SU-DHL-6 (cell line): ENCODE results near the gene VAMP3.

Source experiments
- H2AFZ ChIP-seq: fragments of 200-600 bp; sonication (generic); 2 replicates; pipeline ENCODE4 v1.6.1; 2014; ENCODE audit warnings: low read depth, mild to moderate bottlenecking, moderate library complexity, mixed read lengths, antibody characterized with exemption, low read length; ENCODE audit not compliant: severe bottlenecking
- H3F3A ChIP-seq: fragments of 200-600 bp; shearing (Covaris generic); 2 replicates; pipeline ENCODE4 v1.6.0; 2016; ENCODE audit warnings: antibody characterized with exemption, mild to moderate bottlenecking; ENCODE audit not compliant: insufficient read depth
- H3K27ac ChIP-seq: fragments of 200-600 bp; sonication (generic); 2 replicates; pipeline ENCODE4 v1.5.1; 2016; ENCODE audit warnings: low read depth, mild to moderate bottlenecking, low read length, moderate library complexity, mixed read lengths
- H3K27me3 ChIP-seq: fragments of 200-600 bp; sonication (generic), shearing (Covaris generic); 2 replicates; pipeline ENCODE4 v1.6.0; 2014; ENCODE audit warnings: mild to moderate bottlenecking, low read length
- H3K36me3 ChIP-seq: fragments of 200-600 bp; sonication (generic); 2 replicates; pipeline ENCODE4 v1.6.1; 2014; ENCODE audit warnings: mild to moderate bottlenecking, low read length, mixed read lengths
- H3K4me2 ChIP-seq: fragments of 300-600, 200-600 bp; shearing (Covaris generic), sonication (generic); 2 replicates; pipeline ENCODE4 v1.6.0; 2014; ENCODE audit warnings: low read length, low read depth, mild to moderate bottlenecking; ENCODE audit not compliant: poor library complexity, severe bottlenecking
- H3K4me3 ChIP-seq: fragments of 200-600 bp; sonication (generic); 2 replicates; pipeline ENCODE4 v1.5.1; 2014; ENCODE audit warnings: antibody characterized with exemption, low read length, mild to moderate bottlenecking, mixed read lengths; ENCODE audit not compliant: insufficient read depth, poor library complexity, severe bottlenecking
- H3K79me2 ChIP-seq: fragments of 200-600 bp; sonication (generic); 2 replicates; pipeline ENCODE4 v1.6.1; 2014; ENCODE audit warnings: mild to moderate bottlenecking, low read length, moderate library complexity; ENCODE audit not compliant: insufficient read depth
- H3K9ac ChIP-seq: fragments of 200-600 bp; sonication (generic); 2 replicates; pipeline ENCODE4 v1.7.0; 2014; ENCODE audit warnings: mild to moderate bottlenecking, low read length
- H3K9me2 ChIP-seq: fragments of 200-600 bp; sonication (generic); replicated peaks from 2 replicates; pipeline ENCODE4 v1.6.1; 2014; ENCODE audit warnings: low read length; ENCODE audit not compliant: insufficient read depth
- H3K9me3 ChIP-seq: fragments of 200-600 bp; sonication (generic); 2 replicates; pipeline ENCODE4 v1.6.1; 2014; ENCODE audit warnings: low read length, mixed read lengths; ENCODE audit not compliant: insufficient read depth
- H4K20me1 ChIP-seq: fragments of 200-600 bp; sonication (generic); 2 replicates; pipeline ENCODE4 v1.6.1; 2014; ENCODE audit warnings: low read depth, mild to moderate bottlenecking, antibody characterized with exemption, low read length, moderate library complexity, mixed read lengths
- EZH2phosphoT487 ChIP-seq: fragments of 200-600 bp; sonication (generic), shearing (Covaris generic); conservative IDR thresholded peaks from 2 replicates; pipeline ENCODE4 v1.6.1; 2018; ENCODE audit warnings: mild to moderate bottlenecking, antibody characterized with exemption, low read length, moderate library complexity, mixed read lengths
- TF ChIP-seq, protein P1 (sequence below): fragments of 200-600 bp; sonication (generic); IDR thresholded peaks from one replicate; pipeline ENCODE4 v1.5.1; 2017; ENCODE audit warnings: antibody characterized with exemption, mild to moderate bottlenecking, low read length, moderate library complexity; ENCODE audit not compliant: insufficient read depth, poor library complexity, severe bottlenecking

Gene VAMP3

GRCh38 chr1:7744882-7745281 is 26.2 kb upstream of the VAMP3 start:
- H2AFZ ChIP-seq = no peak overlapping the region
- H3K9me2 ChIP-seq = no peaks in the 10 kb centered on the region
- no peak overlapping the region for H3K27ac ChIP-seq
- no peak overlapping the region for H3K4me3 ChIP-seq
- H4K20me1 ChIP-seq = no peaks in the 10 kb centered on the region
- H3F3A ChIP-seq = no peaks in the 10 kb centered on the region
- H3K36me3 ChIP-seq = no peaks in the 10 kb centered on the region
- no peak overlapping the region for H3K4me2 ChIP-seq
- H3K9me3 ChIP-seq = no peaks in the 10 kb centered on the region
- no peak overlapping the region for H3K9ac ChIP-seq
- no peaks in the 10 kb centered on the region for H3K79me2 ChIP-seq
- TF ChIP-seq, protein P1, sequence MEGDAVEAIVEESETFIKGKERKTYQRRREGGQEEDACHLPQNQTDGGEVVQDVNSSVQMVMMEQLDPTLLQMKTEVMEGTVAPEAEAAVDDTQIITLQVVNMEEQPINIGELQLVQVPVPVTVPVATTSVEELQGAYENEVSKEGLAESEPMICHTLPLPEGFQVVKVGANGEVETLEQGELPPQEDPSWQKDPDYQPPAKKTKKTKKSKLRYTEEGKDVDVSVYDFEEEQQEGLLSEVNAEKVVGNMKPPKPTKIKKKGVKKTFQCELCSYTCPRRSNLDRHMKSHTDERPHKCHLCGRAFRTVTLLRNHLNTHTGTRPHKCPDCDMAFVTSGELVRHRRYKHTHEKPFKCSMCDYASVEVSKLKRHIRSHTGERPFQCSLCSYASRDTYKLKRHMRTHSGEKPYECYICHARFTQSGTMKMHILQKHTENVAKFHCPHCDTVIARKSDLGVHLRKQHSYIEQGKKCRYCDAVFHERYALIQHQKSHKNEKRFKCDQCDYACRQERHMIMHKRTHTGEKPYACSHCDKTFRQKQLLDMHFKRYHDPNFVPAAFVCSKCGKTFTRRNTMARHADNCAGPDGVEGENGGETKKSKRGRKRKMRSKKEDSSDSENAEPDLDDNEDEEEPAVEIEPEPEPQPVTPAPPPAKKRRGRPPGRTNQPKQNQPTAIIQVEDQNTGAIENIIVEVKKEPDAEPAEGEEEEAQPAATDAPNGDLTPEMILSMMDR = no peak
- no peak for TF ChIP-seq EZH2phosphoT487
- no peaks in the 10 kb centered on the region for H3K27me3 ChIP-seq

DNA sequence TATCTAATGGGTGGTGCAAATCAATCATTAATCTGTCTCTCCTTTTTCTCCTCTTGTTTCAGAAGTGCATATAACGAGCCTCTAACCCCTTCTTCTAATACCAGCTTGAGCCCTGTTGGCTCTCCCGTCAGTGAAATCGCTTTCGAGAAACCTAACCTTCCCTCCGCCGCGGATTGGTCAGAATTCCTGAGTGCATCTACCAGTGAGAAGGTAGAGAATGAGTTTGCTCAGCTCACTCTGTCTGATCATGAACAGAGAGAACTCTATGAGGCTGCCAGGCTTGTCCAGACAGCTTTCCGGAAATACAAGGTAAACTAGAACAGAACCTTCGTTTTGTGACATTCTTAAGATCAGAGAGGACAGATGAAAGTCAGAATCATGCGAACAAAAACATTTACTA is 25.3 kb upstream of the VAMP3 start:
- H4K20me1 ChIP-seq = no peaks in the 10 kb centered on the region
- H3K27ac ChIP-seq = no peak overlapping the region
- TF ChIP-seq, protein P1 = no peak
- no peak for TF ChIP-seq EZH2phosphoT487
- H3F3A ChIP-seq = no peaks in the 10 kb centered on the region
- no peak overlapping the region for H2AFZ ChIP-seq
- H3K4me3 ChIP-seq = no peak overlapping the region
- no peaks in the 10 kb centered on the region for H3K9me2 ChIP-seq
- H3K4me2 ChIP-seq = no peak overlapping the region
- H3K9me3 ChIP-seq = no peaks in the 10 kb centered on the region
- H3K9ac ChIP-seq = no peak overlapping the region
- H3K36me3 ChIP-seq = no peaks in the 10 kb centered on the region
- H3K27me3 ChIP-seq = no peaks in the 10 kb centered on the region
- no peaks in the 10 kb centered on the region for H3K79me2 ChIP-seq

DNA sequence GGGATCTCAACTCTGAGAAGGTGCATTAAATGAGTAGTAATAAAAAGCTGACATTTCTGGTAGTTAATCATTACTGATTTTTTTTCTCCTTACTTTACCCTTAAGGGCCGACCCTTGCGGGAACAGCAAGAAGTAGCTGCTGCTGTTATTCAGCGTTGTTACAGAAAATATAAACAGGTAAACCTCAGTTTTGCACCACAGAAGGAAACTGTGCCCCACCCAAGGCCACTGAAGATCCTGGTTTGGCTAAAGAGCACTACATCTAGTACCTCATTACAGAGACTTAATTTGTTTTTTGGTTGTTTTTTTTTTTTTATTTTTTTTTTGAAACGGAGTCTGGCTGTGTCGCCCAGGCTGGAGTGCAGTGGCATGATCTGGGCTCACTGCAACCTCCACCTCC is 23.5 kb upstream of the VAMP3 start:
- no peak overlapping the region for H3K9ac ChIP-seq
- H3F3A ChIP-seq = no peaks in the 10 kb centered on the region
- no peaks in the 10 kb centered on the region for H3K36me3 ChIP-seq
- no peak overlapping the region for H2AFZ ChIP-seq
- TF ChIP-seq EZH2phosphoT487 = no peak
- TF ChIP-seq, protein P1 = no peak
- H4K20me1 ChIP-seq = no peaks in the 10 kb centered on the region
- no peak overlapping the region for H3K4me2 ChIP-seq
- H3K9me2 ChIP-seq = no peaks in the 10 kb centered on the region
- H3K27ac ChIP-seq = no peak overlapping the region
- no peaks in the 10 kb centered on the region for H3K27me3 ChIP-seq
- H3K4me3 ChIP-seq = no peak overlapping the region
- no peaks in the 10 kb centered on the region for H3K9me3 ChIP-seq
- no peaks in the 10 kb centered on the region for H3K79me2 ChIP-seq
